Erythroblast (primary cell): ENCODE results near the gene METAP1.

Experiments
- GATA1 ChIP-seq: IDR thresholded peaks from 2 replicates; pipeline ENCODE4 v1.6.1; 2011; ENCODE audit warnings: low read depth, mild to moderate bottlenecking, control low read depth, low read length, moderate library complexity
- POLR2A ChIP-seq: IDR thresholded peaks from 2 replicates; pipeline ENCODE4 v1.6.1; 2011; ENCODE audit warnings: mild to moderate bottlenecking, low read length

DNA sequence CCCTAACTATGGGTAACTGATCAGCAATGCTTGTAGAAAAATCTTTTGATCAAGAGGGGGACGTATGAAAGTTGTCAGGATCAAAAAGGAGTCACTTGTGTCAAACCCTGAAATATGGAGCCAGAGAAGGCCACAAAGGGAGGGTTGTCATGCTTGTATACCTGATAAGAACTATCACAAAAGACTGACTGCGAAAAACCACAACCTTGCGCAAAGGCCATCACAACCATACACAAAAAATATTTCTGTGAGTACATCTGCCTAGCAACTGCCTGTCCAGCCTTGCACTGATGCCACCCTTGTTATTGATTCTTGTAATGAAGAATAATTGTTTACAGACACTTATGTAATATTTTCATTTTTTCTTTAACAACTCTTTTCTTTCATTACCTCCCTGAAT is 43.8 kb upstream of the METAP1 start:
- no peak for TF ChIP-seq POLR2A
- TF ChIP-seq GATA1, result no peak
